ENCODE measurements around the gene CEP63.

The CEP63 gene

DNA sequence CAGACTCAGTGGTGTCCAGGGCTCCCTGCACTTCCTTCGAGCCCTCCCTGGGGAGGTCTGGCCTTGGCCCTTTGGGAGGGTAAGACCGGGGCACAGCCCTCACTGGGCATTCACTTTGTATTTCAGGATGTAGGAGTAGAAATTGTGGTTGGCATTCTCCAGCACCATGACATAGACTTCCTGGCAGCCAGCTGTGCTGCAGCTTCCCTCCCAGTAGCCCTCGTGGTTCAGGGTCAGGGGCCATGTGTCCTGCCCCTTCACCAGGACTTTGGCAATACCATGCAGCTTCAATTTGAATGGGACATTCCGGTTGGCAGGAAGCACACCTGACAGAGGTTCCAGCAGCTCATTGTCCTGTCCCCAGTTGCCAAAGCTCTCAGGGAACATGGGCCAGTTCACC, 117.6 kb downstream of the CEP63 start:
- no peak for TF ChIP-seq CTCF (IDR thresholded peaks at IDR 0.05; ENCODE audit: low read length, missing control alignments)
- DNase-seq (ENCODE audit: low read depth), result no peak
- no peak overlapping the region for H3K4me3 ChIP-seq (replicated peaks; ENCODE audit: low read depth, low read length)

GRCh38 chr3:134603956-134604355, 118.1 kb downstream of the CEP63 start:
- TF ChIP-seq CTCF (IDR thresholded peaks at IDR 0.05; ENCODE audit: low read length, missing control alignments), result no peak
- no peak overlapping the region for H3K4me3 ChIP-seq (replicated peaks; ENCODE audit: low read depth, low read length)

GRCh38 chr3:134605556-134605955, 119.7 kb downstream of the CEP63 start:
- TF ChIP-seq CTCF (IDR thresholded peaks at IDR 0.05; ENCODE audit: low read length, missing control alignments), result no peak
- H3K4me3 ChIP-seq (replicated peaks; ENCODE audit: low read depth, low read length), result no peak overlapping the region
- no peak for DNase-seq (ENCODE audit: low read depth)

More at GRCh38 chr3:134603956-134604355, 118.1 kb downstream of the CEP63 start:
- no peak for DNase-seq (ENCODE audit: low read depth)

GRCh38 chr3:134606033-134607025, 120.5 kb downstream of the CEP63 start:
- no peak for TF ChIP-seq CTCF (IDR thresholded peaks at IDR 0.05; ENCODE audit: low read length, missing control alignments)
- no peak overlapping the region for H3K4me3 ChIP-seq (replicated peaks; ENCODE audit: low read depth, low read length)
- no peak for DNase-seq (ENCODE audit: low read depth)

- no peak for TF ChIP-seq CTCF (IDR thresholded peaks at IDR 0.05; ENCODE audit: low read length, missing control alignments)
- peak; percentile 73 for DNase-seq (ENCODE audit: low read depth)
- no peak overlapping the region for H3K4me3 ChIP-seq (replicated peaks; ENCODE audit: low read depth, low read length)
Observed at GRCh38 chr3:134607054-134608022, 121.5 kb downstream of the CEP63 start.

GRCh38 chr3:134608023-134608770, 122.3 kb downstream of the CEP63 start:
- no peak for TF ChIP-seq CTCF (IDR thresholded peaks at IDR 0.05; ENCODE audit: low read length, missing control alignments)

More at GRCh38 chr3:134608023-134608770, 122.3 kb downstream of the CEP63 start:
- no peak overlapping the region for H3K4me3 ChIP-seq (replicated peaks; ENCODE audit: low read depth, low read length)
- DNase-seq (ENCODE audit: low read depth), result no peak
